Measurements from ENCODE around the gene MET.

The MET gene

GRCh38 chr7:116663744-116664143, 8.3 kb upstream of the MET start:
- no peak for DNase-seq (ENCODE audit: low read depth, low spot score)

GRCh38 chr7:116665332-116665996, 6.5 kb upstream of the MET start:
- no peak for DNase-seq (ENCODE audit: low read depth, low spot score)

- no peak for DNase-seq (ENCODE audit: low read depth, low spot score)
Observed at GRCh38 chr7:116669769-116670168, 2.2 kb upstream of the MET start.

- DNase-seq (ENCODE audit: low read depth, low spot score): no peak
Observed at GRCh38 chr7:116670409-116671015, 1.5 kb upstream of the MET start.

- no peak for DNase-seq (ENCODE audit: low read depth, low spot score)
Observed at GRCh38 chr7:116671111-116671510, 885 bp upstream of the MET start.

GRCh38 chr7:116672596-116673456, 830 bp downstream of the MET start:
- DNase-seq (ENCODE audit: low read depth, low spot score): no peak

GRCh38 chr7:116673457-116673865, 1.5 kb downstream of the MET start:
- no peak for DNase-seq (ENCODE audit: low read depth, low spot score)

- DNase-seq (ENCODE audit: low read depth, low spot score): no peak
Observed at GRCh38 chr7:116674508-116675173, 2.6 kb downstream of the MET start.

GRCh38 chr7:116675812-116676355, 3.9 kb downstream of the MET start:
- DNase-seq (ENCODE audit: low read depth, low spot score): no peak

GRCh38 chr7:116678780-116679179, 6.8 kb downstream of the MET start:
- DNase-seq (ENCODE audit: low read depth, low spot score): no peak

- no peak for DNase-seq (ENCODE audit: low read depth, low spot score)
Observed at GRCh38 chr7:116679500-116679899, 7.5 kb downstream of the MET start.

GRCh38 chr7:116683786-116684185, 11.8 kb downstream of the MET start:
- DNase-seq (ENCODE audit: low read depth, low spot score): no peak

GRCh38 chr7:116686033-116686432, 14.0 kb downstream of the MET start:
- DNase-seq (ENCODE audit: low read depth, low spot score): no peak

- DNase-seq (ENCODE audit: low read depth, low spot score): no peak
Observed at GRCh38 chr7:116686812-116687419, 14.9 kb downstream of the MET start.

- DNase-seq (ENCODE audit: low read depth, low spot score): no peak
Observed at GRCh38 chr7:116687801-116688201, 15.8 kb downstream of the MET start.

- no peak for DNase-seq (ENCODE audit: low read depth, low spot score)
Observed at GRCh38 chr7:116689790-116690259, 17.8 kb downstream of the MET start.

GRCh38 chr7:116691664-116692063, 19.7 kb downstream of the MET start:
- no peak for DNase-seq (ENCODE audit: low read depth, low spot score)

- DNase-seq (ENCODE audit: low read depth, low spot score): no peak
Observed at GRCh38 chr7:116692401-116693308, 20.7 kb downstream of the MET start.

GRCh38 chr7:116696707-116697106, 24.7 kb downstream of the MET start:
- no peak for DNase-seq (ENCODE audit: low read depth, low spot score)

GRCh38 chr7:116697152-116697551, 25.2 kb downstream of the MET start:
- no peak for DNase-seq (ENCODE audit: low read depth, low spot score)

Measured in smooth muscle cell of the brain vasculature (primary cell).